ENCODE results near the gene ZNF467.

ZNF467 gene

GRCh38 chr7:149741629-149742028 lies 31.8 kb downstream of the ZNF467 start:
- ChIA-PET POLR2A (interaction anchor here (0.5 kb wide), 1 partner anchor 513 kb away, joined by 3 read pairs; no protein-coding TSS in a partner anchor), CTCF (interaction anchor here (0.7 to 5.2 kb wide), 33 partner anchors 10 to 450 kb away, joined by 3 to 101 read pairs (median 5); a partner anchor contains a TSS)
- H3K4me3 ChIP-seq (ENCODE audit: low read depth, low read length): peak overlapping the region; percentile 45
- no peak for TF ChIP-seq CTCF (IDR thresholded peaks at IDR 0.05; ENCODE audit: insufficient read depth, low read length, missing control alignments)
- DNase-seq (ENCODE audit: low read depth, low spot score): no peak

- CTCF ChIA-PET: no interaction called here
- POLR2A ChIA-PET: no interaction called here
- no peak overlapping the region for H3K4me3 ChIP-seq (ENCODE audit: low read depth, low read length)
- no peak for DNase-seq (ENCODE audit: low read depth, low spot score)
- no peak for TF ChIP-seq CTCF (IDR thresholded peaks at IDR 0.05; ENCODE audit: insufficient read depth, low read length, missing control alignments)
Observed at GRCh38 chr7:149736478-149737360, 36.7 kb downstream of the ZNF467 start.

- no peak overlapping the region for H3K4me3 ChIP-seq (ENCODE audit: low read depth, low read length)
- ChIA-PET POLR2A (no interaction called here), CTCF (interaction anchor here (1.3 kb wide), 1 partner anchor 10 kb away, joined by 3 read pairs; no protein-coding TSS in a partner anchor)
- no peak for TF ChIP-seq CTCF (IDR thresholded peaks at IDR 0.05; ENCODE audit: insufficient read depth, low read length, missing control alignments)
- no peak for DNase-seq (ENCODE audit: low read depth, low spot score)
Observed at GRCh38 chr7:149735779-149736477, 37.5 kb downstream of the ZNF467 start.

- no peak for TF ChIP-seq CTCF (IDR thresholded peaks at IDR 0.05; ENCODE audit: insufficient read depth, low read length, missing control alignments)
- ChIA-PET POLR2A (no interaction called here), CTCF (interaction anchor here (1.3 kb wide), 1 partner anchor 10 kb away, joined by 3 read pairs; no protein-coding TSS in a partner anchor)
- no peak overlapping the region for H3K4me3 ChIP-seq (ENCODE audit: low read depth, low read length)
- DNase-seq (ENCODE audit: low read depth, low spot score): no peak
Observed at GRCh38 chr7:149735181-149735602, 38.2 kb downstream of the ZNF467 start.

- CTCF ChIA-PET: interaction anchor here (1.3 kb wide), 1 partner anchor 11 kb away, joined by 3 read pairs; no protein-coding TSS in a partner anchor
- POLR2A ChIA-PET: no interaction called here
- DNase-seq (ENCODE audit: low read depth, low spot score): no peak
- no peak overlapping the region for H3K4me3 ChIP-seq (ENCODE audit: low read depth, low read length)
- no peak for TF ChIP-seq CTCF (IDR thresholded peaks at IDR 0.05; ENCODE audit: insufficient read depth, low read length, missing control alignments)
Observed at GRCh38 chr7:149734791-149735075, 38.7 kb downstream of the ZNF467 start.
